Measurements from ENCODE around the gene EMX1.

DNA sequence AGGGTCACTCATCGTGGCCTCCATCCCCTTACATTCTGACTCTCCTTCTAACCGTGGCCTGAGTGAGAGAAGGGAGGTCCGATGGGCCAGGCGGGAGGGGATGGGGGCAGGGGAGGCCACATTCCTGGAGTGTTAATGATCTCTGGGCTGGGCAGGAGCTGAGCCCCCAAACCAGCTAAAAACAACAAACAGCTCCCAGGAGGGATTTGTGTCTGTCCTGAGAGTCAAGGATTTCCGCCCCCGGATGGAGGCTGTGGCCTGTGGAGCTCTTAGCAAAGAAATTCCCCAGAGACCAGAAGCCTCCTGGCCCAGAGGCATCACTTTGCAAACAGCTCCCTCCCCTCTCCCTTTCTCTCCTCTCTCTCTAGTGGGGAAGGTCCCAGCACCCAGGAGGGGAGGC lies 23.5 kb downstream of the EMX1 start:
- no peak for TF ChIP-seq BRD4 (CRISPR knock-in tag; IDR thresholded peaks at IDR 0.05)
- TF ChIP-seq KLF16 (CRISPR knock-in tag; IDR thresholded peaks at IDR 0.05), result no peak
- TF ChIP-seq CTCF (CRISPR knock-in tag; IDR thresholded peaks at IDR 0.05), result no peak
- TF ChIP-seq YY1 (IDR thresholded peaks at IDR 0.05; ENCODE audit: insufficient read depth, insufficient replicate concordance, low read depth, low read length), result no peak
- TF ChIP-seq PHF20 (CRISPR knock-in tag; IDR thresholded peaks at IDR 0.05), result no peak
- no peak for TF ChIP-seq THRA (CRISPR knock-in tag; IDR thresholded peaks at IDR 0.05; ENCODE audit: borderline replicate concordance)
- TF ChIP-seq NONO (IDR thresholded peaks at IDR 0.05), result no peak
- no peak for TF ChIP-seq NONO (CRISPR knock-in tag; conservative IDR thresholded peaks at IDR 0.05)
- no peak for TF ChIP-seq NFYB (CRISPR knock-in tag; IDR thresholded peaks at IDR 0.05)
- no peak for TF ChIP-seq ELF4 (CRISPR knock-in tag; IDR thresholded peaks at IDR 0.05; ENCODE audit: borderline replicate concordance)

Data from HepG2 (cell line).